Liver (tissue), 9 donors: ENCODE data around the gene CLTC. TPM values are rescaled to one million over a fixed set of nuclear protein-coding genes. Genes with fewer than 3 reads are reported as not detected.

Experiments
- DNase-seq: peaks from one replicate; pipeline ENCODE4 v3.0.0-alpha.2; 2017; ENCODE audit warnings: low spot score
- H3K27ac ChIP-seq, 2 donors: one replicate each; pipeline ENCODE4 v1.7.0; 2013; ENCODE audit warnings: inconsistent platforms in 2 of 2, low read length in 2 of 2, control low read depth in 1 of 2, low read depth in 1 of 2, mild to moderate bottlenecking in 1 of 2
- H3K27me3 ChIP-seq, 4 donors: one replicate each; pipeline versions ENCODE4 v1.6.1 to v1.7.0; 2013; ENCODE audit warnings: low read length in 3 of 4, inconsistent platforms in 1 of 4, mild to moderate bottlenecking in 1 of 4, moderate library complexity in 1 of 4; ENCODE audit not compliant: control insufficient read depth in 4 of 4, insufficient read depth in 4 of 4
- H3K36me3 ChIP-seq, 4 donors: one replicate each; pipeline versions ENCODE4 v1.6.1 to v1.7.0; 2013; ENCODE audit warnings: low read length in 3 of 4, mild to moderate bottlenecking in 3 of 4, low read depth in 1 of 4, moderate library complexity in 1 of 4; ENCODE audit not compliant: control insufficient read depth in 4 of 4, insufficient read depth in 3 of 4
- H3K4me1 ChIP-seq, 4 donors: one replicate each; pipeline versions ENCODE4 v1.6.1 to v1.7.0; 2013; ENCODE audit warnings: low read length in 3 of 4, mild to moderate bottlenecking in 3 of 4, moderate library complexity in 1 of 4; ENCODE audit not compliant: control insufficient read depth in 4 of 4, insufficient read depth in 4 of 4
- H3K4me3 ChIP-seq, 3 donors: one replicate each; pipeline versions ENCODE4 v1.6.1 to v1.7.0; 2013; ENCODE audit warnings: low read length in 3 of 3, control low read depth in 1 of 3, low read depth in 1 of 3, mild to moderate bottlenecking in 1 of 3
- H3K9ac ChIP-seq, 2 donors: one replicate each; pipeline ENCODE4 v1.7.0; 2013; ENCODE audit warnings: low read length in 2 of 2, mild to moderate bottlenecking in 2 of 2, moderate library complexity in 2 of 2, control low read depth in 1 of 2, low read depth in 1 of 2
- H3K9me3 ChIP-seq, 4 donors: one replicate each; pipeline versions ENCODE4 v1.6.1 to v1.7.0; 2013; ENCODE audit warnings: low read length in 3 of 4; ENCODE audit not compliant: control insufficient read depth in 4 of 4
- ATF3 ChIP-seq: IDR thresholded peaks from 2 replicates; pipeline ENCODE4 v1.6.1; 2016; ENCODE audit warnings: antibody characterized with exemption
- CTCF ChIP-seq: fragments of 150-350 bp; IDR thresholded peaks from 2 replicates; pipeline ENCODE4 v1.5.1; 2017; ENCODE audit warnings: improper control_type of control experiment, low read depth, low read length; ENCODE audit not compliant: missing input control
- EGR1 ChIP-seq, 2 donors: IDR thresholded peaks; 2 replicates each; pipeline ENCODE4 v1.6.1; 2016 to 2018; ENCODE audit warnings: antibody characterized with exemption in 2 of 2, low read depth in 2 of 2
- FOXA1 ChIP-seq: IDR thresholded peaks from 2 replicates; pipeline ENCODE4 v1.6.1; 2016; ENCODE audit warnings: antibody characterized with exemption
- FOXA2 ChIP-seq: IDR thresholded peaks from 2 replicates; pipeline ENCODE4 v1.6.1; 2016; ENCODE audit warnings: antibody characterized with exemption
- GABPA ChIP-seq, 2 donors: IDR thresholded peaks in 1 of 2; conservative IDR thresholded peaks in 1 of 2; 2 replicates each; pipeline ENCODE4 v1.6.1; 2016; ENCODE audit warnings: antibody characterized with exemption in 2 of 2, mild to moderate bottlenecking in 1 of 2, moderate library complexity in 1 of 2
- HNF4A ChIP-seq, 2 donors: conservative IDR thresholded peaks; 2 replicates each; pipeline ENCODE4 v1.6.1; 2016; ENCODE audit warnings: antibody characterized with exemption in 2 of 2, mild to moderate bottlenecking in 2 of 2
- HNF4G ChIP-seq: IDR thresholded peaks from 2 replicates; pipeline ENCODE4 v1.6.1; 2016; ENCODE audit warnings: antibody characterized with exemption
- MAX ChIP-seq: IDR thresholded peaks from 2 replicates; pipeline ENCODE4 v1.6.1; 2016; ENCODE audit warnings: antibody characterized with exemption
- NR2F2 ChIP-seq: IDR thresholded peaks from 2 replicates; pipeline ENCODE4 v1.6.1; 2016; ENCODE audit warnings: antibody characterized with exemption
- REST ChIP-seq: IDR thresholded peaks from 2 replicates; pipeline ENCODE4 v1.6.1; 2016; ENCODE audit warnings: antibody characterized with exemption, mild to moderate bottlenecking
- RXRA ChIP-seq, 2 donors: IDR thresholded peaks; 2 replicates each; pipeline ENCODE4 v1.6.1; 2017 to 2018; ENCODE audit warnings: antibody characterized with exemption in 2 of 2, mild to moderate bottlenecking in 1 of 2
- SP1 ChIP-seq: IDR thresholded peaks from 2 replicates; pipeline ENCODE4 v1.6.1; 2018; ENCODE audit warnings: antibody characterized with exemption, mild to moderate bottlenecking
- TAF1 ChIP-seq: conservative IDR thresholded peaks from 2 replicates; pipeline ENCODE4 v1.6.1; 2016; ENCODE audit warnings: antibody characterized with exemption, mild to moderate bottlenecking
- YY1 ChIP-seq: IDR thresholded peaks from 2 replicates; pipeline ENCODE4 v1.6.1; 2016; ENCODE audit warnings: antibody characterized with exemption, mild to moderate bottlenecking
- ZBTB33 ChIP-seq: IDR thresholded peaks from 2 replicates; pipeline ENCODE4 v1.6.1; 2016; ENCODE audit warnings: antibody characterized with exemption
- WGBS: extraction: QIAGEN DNeasy Blood & Tissue Kit; methylation state at CpG from one replicate; pipeline ENCODE4 v1.1.7; 2013; 5-methylcytosine and 5-hydroxymethylcytosine counted together
- polyA plus RNA-seq, 2 donors: library from polyadenylated mRNA; stranded (reverse) in 1 of 2; unstranded in 1 of 2; fragments of 200-250 nt in 1 of 2; fragments of >200 nt in 1 of 2; fragmentation: Nextera tagmentation in 1 of 2; extraction: Ambion mirVana in 1 of 2; gene quantifications; one replicate each; pipeline versions ENCODE4 v1.2.1 to v1.2.3, GENCODE V29; 2013 to 2015
- total RNA-seq, 2 donors: library from RNA; depleted of rRNA; stranded (reverse); fragments of >200 nt; gene quantifications; one replicate each; pipeline ENCODE4 v1.2.3, GENCODE V29; 2014
- donor health status: healthy.
- donor health status: healthy.
- donor health status: healthy.
- donor health status: healthy.
- donor health status: healthy.

The CLTC gene
- total and polyA plus RNA-seq, 4 donors = 59.9 to 282 (median 172) TPM

GRCh38 chr17:59671386-59671785 lies 51.7 kb downstream of the CLTC start (continued):
- TF ChIP-seq ZBTB33 (no peak), REST (no peak), SP1 (no peak), ATF3 (no peak)

GRCh38 chr17:59675231-59675630 lies 55.5 kb downstream of the CLTC start:
- Histone ChIP-seq H3K9me3 (no peaks in the 10 kb centered on the region), H3K4me3 (no peak overlapping the region), H3K36me3 (peaks cover 7 to 81% (median 68%) of the 10 kb centered on the region in 4 donors), H3K27ac (no peak overlapping the region), H3K4me1 (no peaks in the 10 kb centered on the region), H3K27me3 (no peaks in the 10 kb centered on the region), H3K9ac (no peak overlapping the region)
- 80% methylated on average over 1 of the region's 1 CpG for WGBS
- no peak for DNase-seq
- TF ChIP-seq ZBTB33 = no peak
- TF ChIP-seq ATF3 = no peak
- no peak for TF ChIP-seq HNF4G
- TF ChIP-seq TAF1 = no peak
- no peak for TF ChIP-seq MAX
- no peak for TF ChIP-seq FOXA1
- TF ChIP-seq HNF4A (conservative IDR thresholded peaks at IDR 0.05) = no peak
- no peak for TF ChIP-seq FOXA2
- TF ChIP-seq YY1 = no peak
- no peak for TF ChIP-seq EGR1 (IDR thresholded peaks at IDR 0.05; ENCODE audit: low read depth in 2 of 2)
- no peak for TF ChIP-seq RXRA (IDR thresholded peaks at IDR 0.05)
- no peak for TF ChIP-seq REST
- no peak for TF ChIP-seq NR2F2
- no peak for TF ChIP-seq GABPA (IDR thresholded peaks at IDR 0.05 in 1 of 2, conservative IDR thresholded peaks at IDR 0.05 in 1 of 2)
- TF ChIP-seq CTCF = no peak
- TF ChIP-seq SP1 = no peak
